ENCODE results near the gene LOXHD1. TPM values are rescaled to one million over a fixed set of nuclear protein-coding genes. Genes with fewer than 3 reads are reported as not detected.

LOXHD1 gene
- total RNA-seq, 1 experiment from 2014 or later: not detected

- DNase-seq (ENCODE audit: low read depth, low spot score) (no peak), ATAC-seq (peak; percentile 51; the same call in 1 of the 2 replicates)
- Histone ChIP-seq H3K4me3 (ENCODE audit: low read depth in 2 of 2, low read length in 2 of 2) (no peak overlapping the region), H3K36me3 (ENCODE audit: control insufficient read depth, insufficient read depth, low read length) (no peaks in the 10 kb centered on the region), H3K27me3 (ENCODE audit: control insufficient read depth, insufficient read depth, low read length) (no peaks in the 10 kb centered on the region), H3K9me3 (ENCODE audit: control insufficient read depth, insufficient read depth, low read depth, low read length) (no peaks in the 10 kb centered on the region), H3K27ac (ENCODE audit: low read length) (no peak overlapping the region), H3K4me1 (ENCODE audit: control insufficient read depth, insufficient read depth, low read length) (no peaks in the 10 kb centered on the region)
- intact Hi-C loops (cut with micrococcal nuclease; ENCODE audit: unreplicated experiment): no loop called here
- BruUV-seq (replicated peaks): no TSS peak
- TF ChIP-seq TCF7L2 (IDR thresholded peaks at IDR 0.05; ENCODE audit: low read depth, low read length): no peak
- no peak for TF ChIP-seq REST (IDR thresholded peaks at IDR 0.05; ENCODE audit: insufficient read depth in 1 of 2, low read depth in 2 of 2, low read length in 1 of 2)
- no peak for TF ChIP-seq CTCF (IDR thresholded peaks at IDR 0.05)
- no peak for TF ChIP-seq POLR2AphosphoS5 (IDR thresholded peaks at IDR 0.05; ENCODE audit: low read depth, low read length)
- TF ChIP-seq SIN3A (IDR thresholded peaks at IDR 0.05; ENCODE audit: borderline replicate concordance, insufficient read depth, low read depth, low read length): no peak
- in situ Hi-C loops (cut with HindIII; ENCODE audit: low pct_unique_long_range_greater_than_20kb, low sequenced_read_pairs): no loop called here
- ChIA-PET POLR2A (no interaction called here), CTCF (no interaction called here)
These were observed 182.3 kb downstream of the LOXHD1 start for GRCh38 chr18:46474487-46475389.

- ChIA-PET POLR2A (no interaction called here), CTCF (no interaction called here)
- DNase-seq (ENCODE audit: low read depth, low spot score) (no peak), ATAC-seq (no peak)
- Histone ChIP-seq H3K4me3 (ENCODE audit: low read depth in 2 of 2, low read length in 2 of 2) (no peak overlapping the region), H3K4me1 (ENCODE audit: control insufficient read depth, insufficient read depth, low read length) (peaks cover 7% of the 10 kb centered on the region; the same call in 1 of the 2 replicates), H3K9me3 (ENCODE audit: control insufficient read depth, insufficient read depth, low read depth, low read length) (no peaks in the 10 kb centered on the region), H3K27ac (ENCODE audit: low read length) (no peak overlapping the region), H3K27me3 (ENCODE audit: control insufficient read depth, insufficient read depth, low read length) (no peaks in the 10 kb centered on the region), H3K36me3 (ENCODE audit: control insufficient read depth, insufficient read depth, low read length) (no peaks in the 10 kb centered on the region)
- intact Hi-C loops (cut with micrococcal nuclease; ENCODE audit: unreplicated experiment) (no loop called here), in situ Hi-C loops (cut with HindIII; ENCODE audit: low pct_unique_long_range_greater_than_20kb, low sequenced_read_pairs) (no loop called here)
- TF ChIP-seq SIN3A (IDR thresholded peaks at IDR 0.05; ENCODE audit: borderline replicate concordance, insufficient read depth, low read depth, low read length): no peak
- no peak for TF ChIP-seq CTCF (IDR thresholded peaks at IDR 0.05)
- no peak for TF ChIP-seq REST (IDR thresholded peaks at IDR 0.05; ENCODE audit: insufficient read depth in 1 of 2, low read depth in 2 of 2, low read length in 1 of 2)
- no peak for TF ChIP-seq TCF7L2 (IDR thresholded peaks at IDR 0.05; ENCODE audit: low read depth, low read length)
- TF ChIP-seq POLR2AphosphoS5 (IDR thresholded peaks at IDR 0.05; ENCODE audit: low read depth, low read length): no peak
- no TSS peak for BruUV-seq (replicated peaks)
These were observed 185.1 kb downstream of the LOXHD1 start for GRCh38 chr18:46471809-46472498.

All from Panc1 (cell line).